K562 (cell line): ENCODE data around the gene DNAJC9. TPM values are rescaled to one million over a fixed set of nuclear protein-coding genes. Genes with fewer than 3 reads are reported as not detected.
A peak's percentile ranks its signal among the peaks of the same experiment; 100 is the strongest.

Experiments
- ATF2 ChIP-seq: sonication (generic); formaldehyde crosslinking; IDR thresholded peaks from 2 replicates; pipeline ENCODE4 v1.8.1; 2022; ENCODE audit warnings: missing genetic modification reagents
- BRF1 ChIP-seq: IDR thresholded peaks from 3 replicates; pipeline ENCODE4 v1.6.1; 2011; ENCODE audit warnings: borderline replicate concordance, mild to moderate bottlenecking; ENCODE audit not compliant: insufficient read length; ENCODE audit errors: extremely low read depth
- ELF1 ChIP-seq: fragments of 200-800 bp; sonication (Bioruptor generic); IDR thresholded peaks from 2 replicates; pipeline ENCODE4 v1.6.1; 2016; ENCODE audit warnings: missing genetic modification characterization, missing compliant biosample characterization
- FOXM1 ChIP-seq, 2 experiments: fragments of 450-650 bp in 1 of 2; sonication (generic) in 1 of 2; formaldehyde crosslinking in 1 of 2; IDR thresholded peaks; 2 replicates each; pipeline versions ENCODE4 v1.6.1 to v1.9.0; 2017 to 2022; ENCODE audit warnings: low read depth in 2 of 2, mild to moderate bottlenecking in 2 of 2, missing genetic modification reagents in 1 of 2, moderate library complexity in 1 of 2
- GATAD2B ChIP-seq: fragments of 450-650 bp; IDR thresholded peaks from 2 replicates; pipeline ENCODE4 v1.6.1; 2017; ENCODE audit warnings: mild to moderate bottlenecking, borderline replicate concordance
- GTF2A2 ChIP-seq: IDR thresholded peaks from 2 replicates; pipeline ENCODE4 v1.6.1; 2016; ENCODE audit warnings: mild to moderate bottlenecking, missing genetic modification characterization, missing compliant biosample characterization
- HMG20B ChIP-seq: fragments of 250-450 bp; sonication (Bioruptor Pico); IDR thresholded peaks from 2 replicates; pipeline ENCODE4 v1.5.0; 2021; ENCODE audit warnings: mild to moderate bottlenecking
- MAFG ChIP-seq: fragments of 450-650 bp; conservative IDR thresholded peaks from 2 replicates; pipeline ENCODE4 v1.6.1; 2016; ENCODE audit warnings: missing genetic modification characterization, missing compliant biosample characterization
- MTA2 ChIP-seq: fragments of 450-650 bp; IDR thresholded peaks from 2 replicates; pipeline ENCODE4 v1.6.1; 2016; ENCODE audit warnings: low read depth
- NR2F6 ChIP-seq: fragments of 450-650 bp; formaldehyde crosslinking; IDR thresholded peaks from 2 replicates; pipeline ENCODE4 v1.4.0; 2020; ENCODE audit warnings: mild to moderate bottlenecking
- RHOXF2B ChIP-seq: fragments of 250-450 bp; sonication (Bioruptor Pico); conservative IDR thresholded peaks from 2 replicates; pipeline ENCODE4 v1.5.1; 2021
- SMARCE1 ChIP-seq: fragments of 450-650 bp; IDR thresholded peaks from 2 replicates; pipeline ENCODE4 v1.7.1; 2016; ENCODE audit warnings: mild to moderate bottlenecking
- ZBTB9 ChIP-seq: fragments of 450-650 bp; formaldehyde crosslinking; IDR thresholded peaks from 2 replicates; pipeline ENCODE4 v1.4.0; 2020; ENCODE audit warnings: mild to moderate bottlenecking, moderate library complexity
- ZC3H4 ChIP-seq: sonication (generic); formaldehyde crosslinking; IDR thresholded peaks from 2 replicates; pipeline ENCODE4 v1.9.0; 2021; ENCODE audit warnings: missing genetic modification reagents, borderline replicate concordance
- ZNF444 ChIP-seq: fragments of 250-450 bp; sonication (Bioruptor Pico); IDR thresholded peaks from 2 replicates; pipeline ENCODE4 v1.4.0; 2020; ENCODE audit warnings: mild to moderate bottlenecking, moderate library complexity
- ZNF561 ChIP-seq: fragments of 450-650 bp; formaldehyde crosslinking; conservative IDR thresholded peaks from 2 replicates; pipeline ENCODE4 v1.4.0; 2020; ENCODE audit warnings: mild to moderate bottlenecking, moderate library complexity
- polyA plus RNA-seq, 8 experiments: library from polyadenylated mRNA; depleted of rRNA in 4 of 8; stranded (reverse) in 5 of 8; unstranded in 3 of 8; fragments of >200 nt; fragmentation: Nextera tagmentation in 2 of 8; fragmentation: Illumina TruSeq in 1 of 8; extraction: Ambion mirVana in 2 of 8; extraction: Trizol in 1 of 8; gene quantifications; 2 replicates each; pipeline versions ENCODE4 v1.2.1 to v1.2.3, GENCODE V29; 2011 to 2014; ENCODE audit warnings: inconsistent platforms in 1 of 8, missing spikeins in 1 of 8
- total RNA-seq, 7 experiments: library from RNA; depleted of rRNA in 6 of 7; stranded (reverse); fragments of >200 nt in 6 of 7; fragmentation: Illumina TruSeq in 2 of 7; extraction: Trizol in 2 of 7; gene quantifications; 2 replicates each; pipeline versions ENCODE4 v1.2.1 to v1.2.3, GENCODE V29; 2011 to 2021; ENCODE audit warnings: low replicate concordance in 1 of 7
- TF ChIP-seq, protein P1 (sequence below): fragments of 450-650 bp; IDR thresholded peaks from 2 replicates; pipeline ENCODE4 v1.6.1; 2018; ENCODE audit not compliant: partially characterized antibody
- TF ChIP-seq, protein P2 (sequence below), 2 experiments: IDR thresholded peaks; 2 replicates each; pipeline ENCODE4 v1.6.1; 2011; ENCODE audit warnings: borderline replicate concordance in 1 of 2, control low read depth in 1 of 2, low read depth in 1 of 2, low read length in 1 of 2, mild to moderate bottlenecking in 1 of 2, mixed read lengths in 1 of 2, moderate library complexity in 1 of 2; ENCODE audit not compliant: insufficient read depth in 1 of 2, insufficient read length in 1 of 2, poor library complexity in 1 of 2, severe bottlenecking in 1 of 2; ENCODE audit errors: extremely low read depth in 1 of 2

The DNAJC9 gene
- total and polyA plus RNA-seq, 9 of the 15 experiments (the other 6 are each of a cell fraction or from before 2014, with no cell fraction given): 66.7 to 133 (median 102) TPM

DNA sequence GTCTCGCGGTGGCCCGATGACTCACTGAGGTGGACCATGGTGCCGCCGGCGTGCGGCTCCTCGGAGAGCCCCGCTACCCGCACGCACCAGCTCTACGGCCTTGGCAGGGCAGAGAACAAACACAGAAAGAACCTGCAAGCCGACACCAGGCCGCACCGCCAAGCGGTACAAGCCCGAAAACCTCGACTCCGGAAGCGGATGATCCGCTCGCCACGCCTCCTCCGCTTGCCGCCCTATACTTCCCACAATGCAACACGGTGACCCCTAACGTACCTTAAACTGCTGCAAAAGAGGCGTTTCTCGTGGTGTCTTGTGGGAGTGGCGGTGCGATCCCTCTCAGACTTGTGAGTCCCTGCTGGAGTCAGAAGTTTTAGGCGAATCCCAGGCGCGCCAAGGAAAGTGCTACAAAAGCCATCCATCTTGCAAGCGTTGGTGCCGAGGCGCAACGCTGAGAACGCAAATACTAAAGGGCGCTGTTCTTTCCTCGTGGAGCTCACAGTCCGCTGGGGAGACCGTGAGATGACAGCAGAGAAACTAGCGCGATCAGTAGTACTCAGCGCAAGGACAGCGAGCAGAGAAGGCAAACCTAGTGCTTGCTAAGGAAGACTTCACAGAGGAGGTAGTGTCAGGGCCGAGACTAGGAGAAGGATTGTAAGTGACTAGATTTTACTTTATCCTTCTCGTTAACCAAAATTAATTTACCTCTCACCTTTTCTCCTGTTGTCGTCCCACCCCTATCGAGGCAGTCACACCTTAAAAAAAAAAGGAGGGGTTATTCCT lies 5.6 kb upstream of the DNAJC9 start, which contains the start of gene MRPS16 (continued):
- TF ChIP-seq NR2F6: peak; percentile 48; the same call in 1 of the 2 replicates
- TF ChIP-seq FOXM1 (IDR thresholded peaks at IDR 0.05; ENCODE audit: low read depth): no peak
- TF ChIP-seq FOXM1 (CRISPR knock-in tag; IDR thresholded peaks at IDR 0.05; ENCODE audit: low read depth): 0 out of 2 replicates have a peak, but pooled peaks have one; percentile 15
- peak; percentile 94 for TF ChIP-seq ELF1
- TF ChIP-seq, protein P1, sequence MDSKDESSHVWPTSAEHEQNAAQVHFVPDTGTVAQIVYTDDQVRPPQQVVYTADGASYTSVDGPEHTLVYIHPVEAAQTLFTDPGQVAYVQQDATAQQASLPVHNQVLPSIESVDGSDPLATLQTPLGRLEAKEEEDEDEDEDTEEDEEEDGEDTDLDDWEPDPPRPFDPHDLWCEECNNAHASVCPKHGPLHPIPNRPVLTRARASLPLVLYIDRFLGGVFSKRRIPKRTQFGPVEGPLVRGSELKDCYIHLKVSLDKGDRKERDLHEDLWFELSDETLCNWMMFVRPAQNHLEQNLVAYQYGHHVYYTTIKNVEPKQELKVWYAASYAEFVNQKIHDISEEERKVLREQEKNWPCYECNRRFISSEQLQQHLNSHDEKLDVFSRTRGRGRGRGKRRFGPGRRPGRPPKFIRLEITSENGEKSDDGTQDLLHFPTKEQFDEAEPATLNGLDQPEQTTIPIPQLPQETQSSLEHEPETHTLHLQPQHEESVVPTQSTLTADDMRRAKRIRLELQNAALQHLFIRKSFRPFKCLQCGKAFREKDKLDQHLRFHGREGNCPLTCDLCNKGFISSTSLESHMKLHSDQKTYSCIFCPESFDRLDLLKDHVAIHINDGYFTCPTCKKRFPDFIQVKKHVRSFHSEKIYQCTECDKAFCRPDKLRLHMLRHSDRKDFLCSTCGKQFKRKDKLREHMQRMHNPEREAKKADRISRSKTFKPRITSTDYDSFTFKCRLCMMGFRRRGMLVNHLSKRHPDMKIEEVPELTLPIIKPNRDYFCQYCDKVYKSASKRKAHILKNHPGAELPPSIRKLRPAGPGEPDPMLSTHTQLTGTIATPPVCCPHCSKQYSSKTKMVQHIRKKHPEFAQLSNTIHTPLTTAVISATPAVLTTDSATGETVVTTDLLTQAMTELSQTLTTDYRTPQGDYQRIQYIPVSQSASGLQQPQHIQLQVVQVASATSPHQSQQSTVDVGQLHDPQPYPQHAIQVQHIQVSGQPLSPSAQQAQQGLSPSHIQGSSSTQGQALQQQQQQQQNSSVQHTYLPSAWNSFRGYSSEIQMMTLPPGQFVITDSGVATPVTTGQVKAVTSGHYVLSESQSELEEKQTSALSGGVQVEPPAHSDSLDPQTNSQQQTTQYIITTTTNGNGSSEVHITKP: peak; percentile 3
- no peak; the same call in 1 of the 2 replicates for TF ChIP-seq MTA2
- TF ChIP-seq ATF2 (CRISPR knock-in tag): no peak
- no peak for TF ChIP-seq ZNF444 (CRISPR knock-in tag)
- TF ChIP-seq, protein P2, sequence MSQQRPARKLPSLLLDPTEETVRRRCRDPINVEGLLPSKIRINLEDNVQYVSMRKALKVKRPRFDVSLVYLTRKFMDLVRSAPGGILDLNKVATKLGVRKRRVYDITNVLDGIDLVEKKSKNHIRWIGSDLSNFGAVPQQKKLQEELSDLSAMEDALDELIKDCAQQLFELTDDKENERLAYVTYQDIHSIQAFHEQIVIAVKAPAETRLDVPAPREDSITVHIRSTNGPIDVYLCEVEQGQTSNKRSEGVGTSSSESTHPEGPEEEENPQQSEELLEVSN (IDR thresholded peaks at IDR 0.05; ENCODE audit: borderline replicate concordance in 1 of 2, extremely low read depth in 1 of 2, insufficient read depth in 1 of 2, insufficient read length in 1 of 2, low read depth in 1 of 2, low read length in 1 of 2, poor library complexity in 1 of 2, severe bottlenecking in 1 of 2): peak; percentile 67 to 82
- no peak for TF ChIP-seq GATAD2B
- TF ChIP-seq HMG20B (CRISPR knock-in tag): no peak; the same call in 1 of the 2 replicates
- no peak for TF ChIP-seq RHOXF2B (CRISPR knock-in tag)
- TF ChIP-seq BRF1: no peak
- TF ChIP-seq ZC3H4 (CRISPR knock-in tag): no peak
- peak; percentile 52; the same call in 1 of the 2 replicates for TF ChIP-seq SMARCE1
- no peak for TF ChIP-seq GTF2A2 (tag)
- TF ChIP-seq ZNF561 (CRISPR knock-in tag): no peak
- TF ChIP-seq ZBTB9 (CRISPR knock-in tag): peak; percentile 41
- TF ChIP-seq MAFG (tag): no peak
